Testis (tissue), 2 donors: ENCODE results near the gene RUBCN.

Source experiments
- CTCF ChIP-seq, 3 experiments: fragments of 450-650 bp in 2 of 3; fragments of 200-600 bp in 1 of 3; sonication (generic) in 1 of 3; IDR thresholded peaks; one replicate each; pipeline ENCODE4 v1.5.1; 2016 to 2019; ENCODE audit warnings: antibody characterized with exemption in 3 of 3, mild to moderate bottlenecking in 2 of 3, moderate library complexity in 1 of 3
- POLR2A ChIP-seq: fragments of 450-650 bp; IDR thresholded peaks from one replicate; pipeline ENCODE4 v1.6.1; 2017; ENCODE audit warnings: antibody characterized with exemption, mild to moderate bottlenecking, moderate library complexity

GRCh38 chr3:197756704-197757103, 20.0 kb upstream of the RUBCN start:
- TF ChIP-seq CTCF (IDR thresholded peaks at IDR 0.05) (no peak), POLR2A (no peak)
